OCI-LY1 (cell line): ENCODE measurements around the gene BRD3.
"Not testable (repeated sequence)": the region's sequence is repeated elsewhere in the genome, so short reads cannot be mapped to it uniquely, and the experiment has no call there.

ENCODE experiments used
- CTCF ChIP-seq: fragments of 200-600 bp; sonication (generic), shearing (Covaris generic); IDR thresholded peaks from 2 replicates; pipeline ENCODE4 v1.5.1; 2017; ENCODE audit warnings: mild to moderate bottlenecking, antibody characterized with exemption, low read length, moderate library complexity, mixed read lengths
- EZH2 ChIP-seq: fragments of 200-600 bp; sonication (generic), shearing (Covaris generic); IDR thresholded peaks from 2 replicates; pipeline ENCODE4 v1.8.0; 2017; ENCODE audit warnings: borderline replicate concordance, mixed run types, mild to moderate bottlenecking, antibody characterized with exemption, low read length, moderate library complexity, mixed read lengths

- TF ChIP-seq EZH2, CTCF: not testable (repeated sequence)
Observed at GRCh38 chr9:134072683-134073082, 4.9 kb upstream of the BRD3 start.
